ENCODE results near the gene PTPRD. TPM values are rescaled to one million over a fixed set of nuclear protein-coding genes. Genes with fewer than 3 reads are reported as not detected.

The PTPRD gene
- total RNA-seq, 4 donors from 2014 or later, result 19.6 to 78.9 (median 45.6) TPM

DNA sequence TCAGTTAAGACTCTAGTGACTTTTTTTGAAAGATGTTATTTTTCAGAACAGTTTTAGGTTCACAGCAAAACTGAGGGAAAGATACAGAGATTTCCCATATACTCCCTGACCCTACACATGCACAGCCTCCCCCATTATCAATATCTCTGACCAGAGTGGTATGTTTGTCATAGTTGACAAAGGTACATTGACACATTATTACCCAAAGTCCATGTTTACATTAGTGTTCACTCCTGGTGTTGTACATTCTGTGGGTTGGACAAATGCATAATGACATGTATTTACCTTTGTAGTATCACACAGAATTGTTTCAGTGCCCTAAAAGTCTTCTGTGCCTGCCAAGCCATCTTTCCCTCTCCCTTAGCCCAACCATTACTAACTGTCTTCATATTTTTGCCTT lies 2342.6 kb downstream of the PTPRD start:
- Histone ChIP-seq H3K9me3 (no peaks in the 10 kb centered on the region), H3K4me1 (no peaks in the 10 kb centered on the region), H3K4me3 (replicated peaks in 1 of 3) (no peak overlapping the region), H3K27me3 (no peaks in the 10 kb centered on the region), H3K27ac (no peak overlapping the region), H3K36me3 (no peaks in the 10 kb centered on the region)
- intact Hi-C loops (cut with DNase I), result no loop called here
- no peak for TF ChIP-seq POLR2A (IDR thresholded peaks at IDR 0.05)
- DNase-seq, result no peak

DNA sequence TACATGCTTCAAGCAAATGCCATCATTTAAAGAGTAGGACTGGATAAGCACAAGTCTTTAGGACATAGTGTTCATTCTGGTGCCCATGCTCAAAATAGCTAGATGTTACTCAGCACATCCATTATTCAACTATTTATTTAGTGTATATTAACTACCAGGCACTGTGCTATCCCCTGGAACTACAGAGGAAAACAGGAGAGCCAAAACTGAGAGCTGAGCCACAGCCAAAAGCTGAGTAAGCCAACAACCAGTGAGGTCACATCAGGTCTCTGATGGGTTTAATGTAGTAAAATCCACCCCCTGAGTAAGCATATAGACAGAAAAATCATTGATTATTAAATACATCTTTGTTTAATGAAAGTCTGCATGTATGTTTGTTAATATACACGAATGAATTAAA lies 2343.9 kb downstream of the PTPRD start:
- intact Hi-C loops (cut with DNase I), result no loop called here
- no peaks in the 10 kb centered on the region for H3K27me3 ChIP-seq
- DNase-seq, result no peak
- H3K36me3 ChIP-seq, result no peaks in the 10 kb centered on the region
- H3K4me3 ChIP-seq (replicated peaks in 1 of 3), result no peak overlapping the region
- no peak overlapping the region for H3K27ac ChIP-seq
- no peaks in the 10 kb centered on the region for H3K9me3 ChIP-seq
- TF ChIP-seq, protein P1, sequence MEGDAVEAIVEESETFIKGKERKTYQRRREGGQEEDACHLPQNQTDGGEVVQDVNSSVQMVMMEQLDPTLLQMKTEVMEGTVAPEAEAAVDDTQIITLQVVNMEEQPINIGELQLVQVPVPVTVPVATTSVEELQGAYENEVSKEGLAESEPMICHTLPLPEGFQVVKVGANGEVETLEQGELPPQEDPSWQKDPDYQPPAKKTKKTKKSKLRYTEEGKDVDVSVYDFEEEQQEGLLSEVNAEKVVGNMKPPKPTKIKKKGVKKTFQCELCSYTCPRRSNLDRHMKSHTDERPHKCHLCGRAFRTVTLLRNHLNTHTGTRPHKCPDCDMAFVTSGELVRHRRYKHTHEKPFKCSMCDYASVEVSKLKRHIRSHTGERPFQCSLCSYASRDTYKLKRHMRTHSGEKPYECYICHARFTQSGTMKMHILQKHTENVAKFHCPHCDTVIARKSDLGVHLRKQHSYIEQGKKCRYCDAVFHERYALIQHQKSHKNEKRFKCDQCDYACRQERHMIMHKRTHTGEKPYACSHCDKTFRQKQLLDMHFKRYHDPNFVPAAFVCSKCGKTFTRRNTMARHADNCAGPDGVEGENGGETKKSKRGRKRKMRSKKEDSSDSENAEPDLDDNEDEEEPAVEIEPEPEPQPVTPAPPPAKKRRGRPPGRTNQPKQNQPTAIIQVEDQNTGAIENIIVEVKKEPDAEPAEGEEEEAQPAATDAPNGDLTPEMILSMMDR (IDR thresholded peaks at IDR 0.05), result no peak
- TF ChIP-seq POLR2A (IDR thresholded peaks at IDR 0.05), result no peak
- 43 to 72% methylated on average over 1 of the region's 1 CpG for WGBS, 2 donors
- no peaks in the 10 kb centered on the region for H3K4me1 ChIP-seq

DNA sequence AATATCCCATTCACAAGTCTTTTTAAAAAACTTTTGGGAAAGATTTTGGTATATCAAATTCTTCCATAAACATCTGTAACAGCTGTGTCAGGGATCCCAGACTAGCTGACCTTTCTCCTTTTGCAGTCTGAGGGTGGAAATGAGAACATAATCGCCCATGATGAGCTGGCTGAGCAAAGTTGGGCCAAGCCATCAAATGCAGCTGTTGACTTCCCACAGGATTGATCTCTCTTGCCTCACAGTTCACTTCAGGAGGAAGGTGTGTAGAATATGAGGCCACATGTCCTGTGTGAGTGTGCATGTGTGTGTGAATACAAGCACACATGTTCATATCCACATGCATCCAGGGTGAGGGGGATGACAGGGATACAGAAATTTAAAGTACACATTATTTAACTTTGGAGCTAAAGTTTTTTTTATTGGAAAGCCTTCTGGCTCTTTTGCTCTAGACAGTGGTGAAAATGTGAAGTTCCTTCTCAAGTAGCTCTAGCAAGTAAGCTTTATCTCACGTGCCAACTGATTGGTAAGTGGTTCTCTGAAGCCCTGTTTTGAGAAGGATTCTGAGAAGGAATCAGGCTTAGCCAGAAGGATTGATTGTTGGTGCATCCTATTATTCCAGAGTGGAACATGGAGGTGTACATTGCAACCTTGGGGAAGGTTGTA lies 2344.5 kb downstream of the PTPRD start:
- Histone ChIP-seq H3K4me1 (no peaks in the 10 kb centered on the region), H3K27ac (no peak overlapping the region), H3K9me3 (no peaks in the 10 kb centered on the region), H3K27me3 (no peaks in the 10 kb centered on the region), H3K4me3 (replicated peaks in 1 of 3) (no peak overlapping the region), H3K36me3 (no peaks in the 10 kb centered on the region)
- intact Hi-C loops (cut with DNase I), result no loop called here
- 44 to 63% methylated on average over 2 of the region's 2 CpGs for WGBS, 2 donors
- no peak for DNase-seq
- no peak for TF ChIP-seq POLR2A (IDR thresholded peaks at IDR 0.05)
- TF ChIP-seq, protein P1 (IDR thresholded peaks at IDR 0.05), result no peak

DNA sequence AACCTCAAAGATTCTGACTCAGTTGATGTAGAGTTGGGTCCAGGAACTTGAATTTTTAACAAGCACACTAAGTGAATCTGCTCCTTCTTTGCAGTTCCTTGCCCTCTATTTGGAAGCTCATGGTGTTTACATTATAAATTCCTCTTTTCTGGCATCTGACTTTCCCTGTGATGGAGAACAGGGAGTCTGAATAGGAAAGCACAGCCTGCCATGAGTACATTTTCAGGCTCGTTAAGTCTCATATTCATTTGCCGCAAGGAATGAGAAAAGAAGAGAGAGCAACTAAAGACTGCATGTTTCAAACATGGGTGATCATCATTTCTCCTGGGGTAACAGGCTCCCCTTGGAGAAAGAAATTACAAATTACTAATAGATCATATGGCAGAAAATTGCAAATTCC lies 2345.2 kb downstream of the PTPRD start:
- DNase-seq, result no peak
- Histone ChIP-seq H3K27ac (no peak overlapping the region), H3K4me3 (replicated peaks in 1 of 3) (no peak overlapping the region), H3K4me1 (no peaks in the 10 kb centered on the region), H3K27me3 (no peaks in the 10 kb centered on the region), H3K36me3 (no peaks in the 10 kb centered on the region), H3K9me3 (no peaks in the 10 kb centered on the region)
- 69 to 76% methylated on average over 2 of the region's 2 CpGs for WGBS, 2 donors
- TF ChIP-seq, protein P1 (IDR thresholded peaks at IDR 0.05), result no peak
- no peak for TF ChIP-seq POLR2A (IDR thresholded peaks at IDR 0.05)
- intact Hi-C loops (cut with DNase I), result no loop called here

DNA sequence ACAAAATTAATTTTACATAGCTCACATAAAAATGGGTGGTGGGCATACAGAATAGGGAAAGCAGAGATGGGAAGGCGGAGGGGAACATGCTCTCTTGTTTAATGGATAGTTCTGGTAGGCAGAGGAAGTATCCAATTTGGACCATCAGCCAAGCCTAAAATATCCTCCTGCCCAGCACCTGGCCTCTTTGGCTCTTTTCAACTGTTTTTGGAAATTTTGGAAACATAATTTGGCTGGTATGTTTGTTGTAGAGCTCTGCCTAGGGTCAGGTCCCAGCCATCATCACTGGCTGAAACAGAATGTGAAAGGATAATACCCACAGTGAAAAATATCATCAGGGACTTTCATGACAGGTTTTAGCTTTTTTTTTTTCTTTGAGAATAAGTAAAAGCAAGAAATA lies 2345.9 kb downstream of the PTPRD start:
- Histone ChIP-seq H3K4me1 (no peaks in the 10 kb centered on the region), H3K36me3 (no peaks in the 10 kb centered on the region), H3K4me3 (replicated peaks in 1 of 3) (no peak overlapping the region), H3K27ac (no peak overlapping the region), H3K9me3 (no peaks in the 10 kb centered on the region), H3K27me3 (no peaks in the 10 kb centered on the region)
- intact Hi-C loops (cut with DNase I), result no loop called here
- 55 to 84% methylated on average over 1 of the region's 1 CpG for WGBS, 2 donors
- no peak for DNase-seq
- TF ChIP-seq POLR2A (IDR thresholded peaks at IDR 0.05), result no peak
- TF ChIP-seq, protein P1 (IDR thresholded peaks at IDR 0.05), result no peak

Data from thyroid gland (tissue), 4 donors.